HAP-1 (cell line): ENCODE results near the gene INPP5F.
"Not testable (repeated sequence)": the region's sequence is repeated elsewhere in the genome, so short reads cannot be mapped to it uniquely, and the experiment has no call there.

Experiments
- DNase-seq, 2 experiments: peaks; one replicate each; pipeline ENCODE4 v3.0.0-alpha.2; 2016 to 2020; ENCODE audit warnings: low spot score in 2 of 2
- H3K27me3 ChIP-seq: fragments of 250-450 bp; sonication (Bioruptor Pico); 2 replicates; pipeline ENCODE4 v1.5.1; 2020; ENCODE audit warnings: low read depth, mild to moderate bottlenecking, moderate library complexity
- H3K36me3 ChIP-seq: fragments of 250-450 bp; sonication (Bioruptor Pico); replicated peaks from 2 replicates; pipeline ENCODE4 v1.5.1; 2020; ENCODE audit warnings: mild to moderate bottlenecking
- H3K4me1 ChIP-seq: fragments of 250-450 bp; sonication (Bioruptor Pico); 2 replicates; pipeline ENCODE4 v1.5.1; 2020; ENCODE audit warnings: mild to moderate bottlenecking
- H3K4me3 ChIP-seq: fragments of 250-450 bp; sonication (Bioruptor Pico); 2 replicates; pipeline ENCODE4 v1.5.1; 2020; ENCODE audit warnings: mild to moderate bottlenecking, moderate library complexity
- H3K9me3 ChIP-seq: fragments of 250-450 bp; sonication (Bioruptor Pico); 2 replicates; pipeline ENCODE4 v1.5.1; 2020; ENCODE audit warnings: mild to moderate bottlenecking, moderate library complexity
- in situ Hi-C: fragments of 300-500 bp; cut with MboI; formaldehyde crosslinking; loops from 3 replicates; pipeline ENCODE4 v1.14.3; 2020; ENCODE audit warnings: low sequenced_read_pairs, inconsistent platforms, mixed read lengths

INPP5F gene

GRCh38 chr10:119781498-119781897, 55.6 kb downstream of the INPP5F start:
- Histone ChIP-seq H3K27me3 (no peaks in the 10 kb centered on the region), H3K4me3 (no peak overlapping the region), H3K36me3 (no peaks in the 10 kb centered on the region), H3K4me1 (peaks cover 19% of the 10 kb centered on the region), H3K9me3 (no peaks in the 10 kb centered on the region)
- DNase-seq: no peak
- in situ Hi-C loops: no loop called here

DNA sequence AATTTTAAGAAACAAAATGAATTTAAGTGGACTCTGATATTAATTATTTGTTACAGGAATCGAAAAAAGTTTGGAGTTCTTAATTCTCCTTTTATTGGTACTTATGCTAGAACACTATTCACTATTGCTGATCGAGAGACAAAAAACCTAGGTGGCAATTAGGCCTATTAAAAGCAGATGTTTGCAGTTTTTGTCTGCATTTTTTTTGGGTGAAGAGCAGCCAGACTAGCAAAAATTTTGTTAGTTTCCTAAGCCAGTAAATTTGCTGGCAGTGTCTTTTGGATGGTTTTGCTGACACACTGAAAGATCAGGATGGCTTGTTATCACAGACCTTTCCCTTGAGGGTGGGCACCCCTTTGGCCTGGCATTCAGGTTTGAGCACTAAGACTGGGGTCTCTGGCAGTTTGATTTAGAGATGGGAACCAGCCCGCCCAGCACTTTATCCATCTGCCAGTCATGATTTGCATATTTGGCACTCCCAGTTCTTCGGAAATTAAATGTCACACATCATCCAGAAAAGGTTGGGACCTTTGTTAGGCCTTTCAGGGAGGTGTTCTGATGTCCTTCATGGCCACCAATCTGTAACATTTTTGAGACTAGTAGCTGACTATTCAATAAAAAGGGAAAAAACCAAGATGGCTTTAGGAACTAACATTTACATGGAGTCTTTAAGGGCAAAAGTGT, 57.3 kb downstream of the INPP5F start:
- no peak for DNase-seq
- no peaks in the 10 kb centered on the region for H3K9me3 ChIP-seq
- in situ Hi-C loops: no loop called here
- H3K27me3 ChIP-seq: no peaks in the 10 kb centered on the region
- no peak overlapping the region for H3K4me3 ChIP-seq
- H3K4me1 ChIP-seq: peaks cover 19% of the 10 kb centered on the region
- no peaks in the 10 kb centered on the region for H3K36me3 ChIP-seq

- no peak overlapping the region for H3K4me3 ChIP-seq
- DNase-seq: no peak
- no peaks in the 10 kb centered on the region for H3K9me3 ChIP-seq
- H3K4me1 ChIP-seq: peaks cover 19% of the 10 kb centered on the region
- in situ Hi-C loops: no loop called here
- no peaks in the 10 kb centered on the region for H3K36me3 ChIP-seq
- no peaks in the 10 kb centered on the region for H3K27me3 ChIP-seq
These were observed 57.8 kb downstream of the INPP5F start for GRCh38 chr10:119783665-119784027.

DNA sequence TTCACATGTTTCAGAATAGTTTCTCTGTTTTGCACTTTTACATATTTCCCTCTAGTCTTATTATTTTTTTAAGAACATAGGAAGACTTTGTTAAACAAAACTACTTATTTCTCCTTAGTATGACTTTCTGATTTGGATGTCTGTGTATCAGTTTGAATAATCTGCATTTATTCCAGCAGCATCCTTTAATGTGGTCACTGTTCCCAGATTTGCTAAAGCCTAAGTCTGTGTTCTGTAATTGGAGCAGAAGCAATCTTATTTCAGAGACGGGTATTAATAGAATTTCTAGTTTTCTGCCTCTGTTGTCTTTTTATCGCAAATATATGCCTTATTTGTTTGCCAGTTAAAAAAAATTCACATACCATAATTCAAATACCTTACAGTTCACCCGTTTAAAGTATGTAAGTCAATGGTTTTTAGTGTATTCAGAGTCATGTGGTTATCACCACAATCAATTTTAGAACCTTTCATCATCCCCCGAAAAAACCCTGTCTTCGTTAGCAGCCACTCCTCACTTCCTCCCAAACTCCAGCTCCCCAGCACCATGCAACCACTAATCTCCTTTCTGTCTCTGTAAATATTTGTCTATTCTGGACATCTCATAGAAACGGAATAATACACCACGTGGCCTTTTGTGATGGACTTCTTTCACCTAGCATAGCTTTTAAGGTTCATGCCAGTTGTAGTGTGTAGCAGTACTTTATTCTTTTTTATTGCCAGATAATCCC, 58.7 kb downstream of the INPP5F start:
- Histone ChIP-seq H3K36me3 (no peaks in the 10 kb centered on the region), H3K4me1 (peaks cover 19% of the 10 kb centered on the region), H3K27me3 (no peaks in the 10 kb centered on the region), H3K4me3 (no peak overlapping the region), H3K9me3 (no peaks in the 10 kb centered on the region)
- peak; percentile 69 to 92 for DNase-seq
- in situ Hi-C loops: no loop called here

DNA sequence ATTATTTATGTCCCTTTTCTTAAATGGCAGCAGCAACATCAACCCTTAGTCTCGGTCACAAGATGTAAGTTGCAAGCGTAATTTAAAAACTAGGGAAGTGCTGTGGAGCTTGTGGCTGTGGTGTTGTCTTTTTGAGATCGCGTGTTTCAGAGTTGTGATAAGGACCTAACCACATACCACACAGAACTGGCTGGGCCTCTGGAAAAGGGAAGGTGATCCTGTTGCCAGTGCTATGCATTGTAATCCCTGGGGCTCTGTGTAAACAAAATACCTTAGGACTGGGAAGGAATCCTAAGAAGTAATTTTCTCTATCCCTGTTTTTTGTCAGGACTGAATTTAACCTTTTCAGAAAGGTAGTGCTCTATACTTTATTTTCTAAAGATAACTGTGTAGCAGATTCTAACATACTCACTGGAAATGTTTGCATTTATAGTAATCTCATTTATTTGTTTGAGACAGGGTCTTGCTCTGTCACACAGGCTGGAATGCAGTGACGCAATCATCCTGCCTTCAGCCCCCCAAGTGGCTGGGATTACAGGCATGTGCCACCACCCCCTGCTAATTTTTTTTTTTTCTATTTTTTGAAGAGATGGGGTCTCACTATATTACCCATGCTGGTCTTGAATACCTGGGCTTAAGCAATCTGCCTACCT, 60.4 kb downstream of the INPP5F start:
- H3K36me3 ChIP-seq: no peaks in the 10 kb centered on the region
- no peaks in the 10 kb centered on the region for H3K27me3 ChIP-seq
- in situ Hi-C loops: no loop called here
- H3K4me3 ChIP-seq: no peak overlapping the region
- no peaks in the 10 kb centered on the region for H3K9me3 ChIP-seq
- DNase-seq: peak in 1 of 2 experiments; percentile 26
- peaks cover 19% of the 10 kb centered on the region for H3K4me1 ChIP-seq

DNA sequence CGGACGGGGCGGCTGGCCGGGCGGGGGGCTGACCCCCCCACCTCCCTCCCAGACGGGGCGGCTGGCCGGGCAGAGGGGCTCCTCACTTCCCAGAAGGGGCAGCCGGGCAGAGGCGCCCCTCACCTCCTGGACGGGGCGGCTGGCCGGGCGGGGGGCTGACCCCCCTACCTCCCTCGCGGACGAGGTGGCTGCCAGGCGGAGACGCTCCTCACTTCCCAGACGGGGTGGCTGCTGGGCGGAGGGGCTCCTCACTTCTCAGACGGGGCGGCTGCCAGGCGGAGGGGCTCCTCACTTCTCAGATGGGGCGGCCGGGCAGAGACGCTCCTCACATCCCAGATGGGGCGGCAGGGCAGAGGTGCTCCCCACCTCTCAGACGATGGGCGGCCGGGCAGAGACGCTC, 69.3 kb downstream of the INPP5F start:
- in situ Hi-C loops: not testable (repeated sequence)

GRCh38 chr10:119796039-119796438, 70.2 kb downstream of the INPP5F start:
- Histone ChIP-seq H3K36me3 (no peaks in the 10 kb centered on the region), H3K4me1 (peaks cover 3% of the 10 kb centered on the region), H3K9me3 (no peaks in the 10 kb centered on the region), H3K4me3 (no peak overlapping the region), H3K27me3 (no peaks in the 10 kb centered on the region)
- in situ Hi-C loops: no loop called here
- DNase-seq: no peak

More for the DNA sequence above, 69.3 kb downstream of the INPP5F start:
- not testable (repeated sequence) for DNase-seq, H3K4me3 ChIP-seq, H3K27me3 ChIP-seq, H3K9me3 ChIP-seq, H3K36me3 ChIP-seq, H3K4me1 ChIP-seq

DNA sequence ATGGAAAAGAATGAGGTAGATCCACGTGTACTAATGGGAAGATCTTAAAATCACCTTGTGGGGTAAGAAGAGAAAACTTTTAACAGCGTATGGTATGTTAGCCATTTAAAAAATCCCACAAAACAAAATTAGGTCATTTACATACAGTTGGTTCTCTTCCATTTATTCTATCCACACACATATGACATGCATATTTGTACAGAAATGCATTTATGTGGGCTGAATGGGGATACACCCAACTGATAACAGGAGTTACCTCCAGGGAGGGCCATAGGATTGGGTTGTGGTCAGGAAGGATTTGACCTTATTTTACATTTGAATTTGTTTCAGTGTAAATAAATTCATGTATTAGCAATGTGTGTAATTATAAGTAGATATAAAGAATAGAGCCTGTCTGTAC, 75.3 kb downstream of the INPP5F start:
- no peak overlapping the region for H3K4me3 ChIP-seq
- H3K27me3 ChIP-seq: no peaks in the 10 kb centered on the region
- DNase-seq: no peak
- no peaks in the 10 kb centered on the region; the same call in 1 of the 2 replicates for H3K36me3 ChIP-seq
- H3K9me3 ChIP-seq: no peaks in the 10 kb centered on the region
- in situ Hi-C loops: no loop called here
- no peaks in the 10 kb centered on the region for H3K4me1 ChIP-seq

GRCh38 chr10:119801998-119802538, 76.2 kb downstream of the INPP5F start:
- DNase-seq: no peak
- Histone ChIP-seq H3K27me3 (no peaks in the 10 kb centered on the region), H3K9me3 (no peaks in the 10 kb centered on the region), H3K4me1 (no peaks in the 10 kb centered on the region), H3K36me3 (no peaks in the 10 kb centered on the region; the same call in 1 of the 2 replicates), H3K4me3 (no peak overlapping the region)
- in situ Hi-C loops: no loop called here

DNA sequence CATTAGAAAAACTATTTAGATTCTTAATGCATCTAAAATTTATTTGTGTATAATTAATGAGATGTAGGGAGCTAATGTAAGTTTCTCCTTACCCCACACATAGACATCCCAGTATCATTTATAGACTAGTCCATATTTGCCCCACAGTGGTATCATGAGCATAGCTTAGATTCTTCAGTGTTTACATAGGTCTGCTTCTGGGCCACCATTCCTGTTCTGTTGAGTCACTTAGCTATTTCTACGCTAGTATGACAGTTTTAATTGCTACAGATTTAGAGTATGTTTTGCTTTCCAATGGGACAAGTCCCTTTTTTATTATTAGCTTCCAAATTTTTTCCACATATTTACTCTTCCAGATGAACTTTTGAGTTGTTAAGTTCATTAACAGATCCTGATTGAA, 77.4 kb downstream of the INPP5F start:
- no peak for DNase-seq
- Histone ChIP-seq H3K36me3 (no peaks in the 10 kb centered on the region; the same call in none of the 2 replicates), H3K27me3 (no peaks in the 10 kb centered on the region), H3K9me3 (no peaks in the 10 kb centered on the region), H3K4me3 (no peak overlapping the region), H3K4me1 (no peaks in the 10 kb centered on the region)
- in situ Hi-C loops: no loop called here

DNA sequence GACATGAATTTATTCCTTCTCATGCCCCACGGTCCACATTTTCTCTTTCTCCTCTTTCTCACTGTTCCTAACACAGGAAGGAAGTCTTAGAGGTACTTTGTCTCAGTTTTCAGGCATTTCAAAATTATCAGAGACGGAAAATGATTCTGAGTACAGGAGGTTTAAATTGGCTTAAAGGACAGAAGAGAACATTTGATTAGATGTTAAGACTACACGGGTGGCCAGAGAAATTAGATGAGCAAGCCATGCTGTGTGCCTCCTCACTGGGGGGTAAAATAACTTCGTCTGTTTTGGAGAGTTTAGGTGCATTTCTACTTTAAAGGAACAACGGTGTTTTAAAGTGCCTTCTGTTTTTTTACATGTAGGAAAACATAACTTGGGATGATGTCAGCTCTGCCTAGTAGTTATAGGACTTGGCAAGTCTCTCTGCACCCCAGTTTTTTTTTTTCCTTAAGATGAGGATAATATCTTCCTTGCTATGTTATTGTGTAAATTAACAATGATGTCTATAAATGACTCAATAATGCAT, 79.9 kb downstream of the INPP5F start:
- Histone ChIP-seq H3K4me1 (no peaks in the 10 kb centered on the region), H3K27me3 (no peaks in the 10 kb centered on the region), H3K9me3 (no peaks in the 10 kb centered on the region), H3K4me3 (no peak overlapping the region), H3K36me3 (no peaks in the 10 kb centered on the region; the same call in none of the 2 replicates)
- in situ Hi-C loops: no loop called here
- DNase-seq: no peak

- no peak for DNase-seq
- H3K36me3 ChIP-seq: no peaks in the 10 kb centered on the region; the same call in none of the 2 replicates
- H3K9me3 ChIP-seq: no peaks in the 10 kb centered on the region
- H3K27me3 ChIP-seq: no peaks in the 10 kb centered on the region
- in situ Hi-C loops: no loop called here
- H3K4me1 ChIP-seq: no peaks in the 10 kb centered on the region
- no peak overlapping the region for H3K4me3 ChIP-seq
These were observed 80.7 kb downstream of the INPP5F start for GRCh38 chr10:119806334-119807130.
